ENCODE data around the gene AADACL4. TPM values are rescaled to one million over a fixed set of nuclear protein-coding genes. Genes with fewer than 3 reads are reported as not detected.

AADACL4 gene
- total RNA-seq, 1 experiment from 2014 or later, result not detected

DNA sequence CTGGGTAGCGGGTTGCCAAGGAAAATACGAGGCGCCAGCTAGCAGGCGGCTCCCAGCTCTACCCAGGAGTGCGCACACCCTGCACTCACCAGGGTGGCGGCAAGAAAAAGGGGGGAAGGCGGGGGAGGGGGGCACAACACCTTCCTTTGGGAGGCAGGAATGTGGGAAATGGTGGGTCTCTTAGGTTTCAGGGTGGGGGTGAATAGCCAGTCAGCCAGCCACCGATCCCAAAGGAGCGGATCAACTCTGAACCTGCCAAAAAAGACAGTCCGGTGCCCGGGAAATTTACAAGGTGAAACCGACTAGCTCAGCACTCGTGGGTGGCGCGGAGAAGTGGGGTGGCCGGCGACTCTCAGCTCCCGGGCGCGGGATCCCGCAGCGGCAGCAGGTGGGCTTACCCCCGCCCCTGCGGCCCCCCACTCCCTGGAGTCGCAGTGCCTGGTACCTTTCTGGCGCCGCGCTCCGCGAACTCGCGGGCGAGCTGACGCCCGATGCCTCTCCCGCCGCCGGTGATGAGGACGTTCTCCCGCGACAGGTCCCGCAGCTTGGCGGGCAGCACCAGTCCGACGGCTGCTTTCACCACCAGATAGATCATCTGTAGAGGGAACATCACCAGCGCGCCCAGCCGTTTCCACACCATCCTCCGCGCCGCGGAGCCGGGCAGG lies 27.0 kb upstream of the AADACL4 start:
- peak; percentile 29 for ATAC-seq
- Histone ChIP-seq H3K4me1 (ENCODE audit: control insufficient read depth, insufficient read depth, low read length) (peaks cover 62% of the 10 kb centered on the region), H3K9me3 (ENCODE audit: control insufficient read depth, insufficient read depth, low read depth, low read length) (no peaks in the 10 kb centered on the region), H3K27me3 (ENCODE audit: control insufficient read depth, insufficient read depth, low read length) (no peaks in the 10 kb centered on the region), H3K27ac (ENCODE audit: low read length) (peak overlapping the region; percentile 95), H3K36me3 (ENCODE audit: control insufficient read depth, insufficient read depth, low read length) (peaks cover 5% of the 10 kb centered on the region; the same call in 1 of the 2 replicates), H3K4me3 (ENCODE audit: low read depth in 2 of 2, low read length in 2 of 2) (peak overlapping the region; percentile 92 to 95)
- no TSS peak for BruUV-seq (replicated peaks)
- intact Hi-C loops (cut with micrococcal nuclease; ENCODE audit: unreplicated experiment) (no loop called here), in situ Hi-C loops (cut with HindIII; ENCODE audit: low pct_unique_long_range_greater_than_20kb, low sequenced_read_pairs) (no loop called here)
- DNase-seq (ENCODE audit: low read depth, low spot score), result no peak
- TF ChIP-seq, protein P1, sequence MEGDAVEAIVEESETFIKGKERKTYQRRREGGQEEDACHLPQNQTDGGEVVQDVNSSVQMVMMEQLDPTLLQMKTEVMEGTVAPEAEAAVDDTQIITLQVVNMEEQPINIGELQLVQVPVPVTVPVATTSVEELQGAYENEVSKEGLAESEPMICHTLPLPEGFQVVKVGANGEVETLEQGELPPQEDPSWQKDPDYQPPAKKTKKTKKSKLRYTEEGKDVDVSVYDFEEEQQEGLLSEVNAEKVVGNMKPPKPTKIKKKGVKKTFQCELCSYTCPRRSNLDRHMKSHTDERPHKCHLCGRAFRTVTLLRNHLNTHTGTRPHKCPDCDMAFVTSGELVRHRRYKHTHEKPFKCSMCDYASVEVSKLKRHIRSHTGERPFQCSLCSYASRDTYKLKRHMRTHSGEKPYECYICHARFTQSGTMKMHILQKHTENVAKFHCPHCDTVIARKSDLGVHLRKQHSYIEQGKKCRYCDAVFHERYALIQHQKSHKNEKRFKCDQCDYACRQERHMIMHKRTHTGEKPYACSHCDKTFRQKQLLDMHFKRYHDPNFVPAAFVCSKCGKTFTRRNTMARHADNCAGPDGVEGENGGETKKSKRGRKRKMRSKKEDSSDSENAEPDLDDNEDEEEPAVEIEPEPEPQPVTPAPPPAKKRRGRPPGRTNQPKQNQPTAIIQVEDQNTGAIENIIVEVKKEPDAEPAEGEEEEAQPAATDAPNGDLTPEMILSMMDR (IDR thresholded peaks at IDR 0.05), result no peak
- TF ChIP-seq TCF7L2 (IDR thresholded peaks at IDR 0.05; ENCODE audit: low read depth, low read length), result no peak
- ChIA-PET POLR2A (interaction anchor here (0.6 kb wide), 1 partner anchor 285 kb away, joined by 15 read pairs; no protein-coding TSS in a partner anchor), CTCF (interaction anchor here (0.5 to 0.8 kb wide), 2 partner anchors 15 to 97 kb away, joined by 4 to 7 read pairs; no protein-coding TSS in a partner anchor)

DNA sequence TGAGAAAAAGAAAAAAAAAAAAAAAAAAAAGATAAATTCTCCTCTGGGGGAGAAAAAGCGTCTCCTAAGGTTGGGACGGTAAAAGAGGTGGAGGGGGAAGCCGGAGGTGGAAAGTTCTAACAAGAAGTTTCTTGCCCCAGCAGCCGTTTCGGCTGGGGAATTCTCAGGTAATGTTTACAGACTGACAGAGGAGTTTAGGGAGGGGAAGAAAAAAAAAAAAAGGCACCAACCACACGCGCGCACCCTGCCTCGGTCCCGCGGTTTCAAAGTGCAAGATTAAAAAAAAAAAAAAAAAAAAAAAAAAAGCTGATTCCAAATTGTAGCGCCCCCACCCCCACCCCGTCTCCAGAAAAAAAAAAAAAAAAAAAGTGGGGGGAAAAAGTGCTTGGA lies 26.4 kb upstream of the AADACL4 start:
- no TSS peak for BruUV-seq (replicated peaks)
- H3K4me3 ChIP-seq (ENCODE audit: low read depth in 2 of 2, low read length in 2 of 2), result peak overlapping the region; percentile 92 to 95
- intact Hi-C loops (cut with micrococcal nuclease; ENCODE audit: unreplicated experiment) (no loop called here), in situ Hi-C loops (cut with HindIII; ENCODE audit: low pct_unique_long_range_greater_than_20kb, low sequenced_read_pairs) (no loop called here)
- peak overlapping the region; percentile 95 for H3K27ac ChIP-seq (ENCODE audit: low read length)
- ChIA-PET CTCF (interaction anchor here (0.5 kb wide), 1 partner anchor 345 kb away, joined by 4 read pairs; no protein-coding TSS in a partner anchor), POLR2A (interaction anchor here (0.6 kb wide), 2 partner anchors 69 to 286 kb away, joined by 7 to 15 read pairs; no protein-coding TSS in a partner anchor)
- DNase-seq (ENCODE audit: low read depth, low spot score), result no peak
- no peaks in the 10 kb centered on the region for H3K9me3 ChIP-seq (ENCODE audit: control insufficient read depth, insufficient read depth, low read depth, low read length)
- no peak for TF ChIP-seq POLR2AphosphoS5 (IDR thresholded peaks at IDR 0.05; ENCODE audit: low read depth, low read length)
- TF ChIP-seq SIN3A (IDR thresholded peaks at IDR 0.05; ENCODE audit: borderline replicate concordance, insufficient read depth, low read depth, low read length), result no peak; the same call in 1 of the 2 replicates
- TF ChIP-seq, protein P2, sequence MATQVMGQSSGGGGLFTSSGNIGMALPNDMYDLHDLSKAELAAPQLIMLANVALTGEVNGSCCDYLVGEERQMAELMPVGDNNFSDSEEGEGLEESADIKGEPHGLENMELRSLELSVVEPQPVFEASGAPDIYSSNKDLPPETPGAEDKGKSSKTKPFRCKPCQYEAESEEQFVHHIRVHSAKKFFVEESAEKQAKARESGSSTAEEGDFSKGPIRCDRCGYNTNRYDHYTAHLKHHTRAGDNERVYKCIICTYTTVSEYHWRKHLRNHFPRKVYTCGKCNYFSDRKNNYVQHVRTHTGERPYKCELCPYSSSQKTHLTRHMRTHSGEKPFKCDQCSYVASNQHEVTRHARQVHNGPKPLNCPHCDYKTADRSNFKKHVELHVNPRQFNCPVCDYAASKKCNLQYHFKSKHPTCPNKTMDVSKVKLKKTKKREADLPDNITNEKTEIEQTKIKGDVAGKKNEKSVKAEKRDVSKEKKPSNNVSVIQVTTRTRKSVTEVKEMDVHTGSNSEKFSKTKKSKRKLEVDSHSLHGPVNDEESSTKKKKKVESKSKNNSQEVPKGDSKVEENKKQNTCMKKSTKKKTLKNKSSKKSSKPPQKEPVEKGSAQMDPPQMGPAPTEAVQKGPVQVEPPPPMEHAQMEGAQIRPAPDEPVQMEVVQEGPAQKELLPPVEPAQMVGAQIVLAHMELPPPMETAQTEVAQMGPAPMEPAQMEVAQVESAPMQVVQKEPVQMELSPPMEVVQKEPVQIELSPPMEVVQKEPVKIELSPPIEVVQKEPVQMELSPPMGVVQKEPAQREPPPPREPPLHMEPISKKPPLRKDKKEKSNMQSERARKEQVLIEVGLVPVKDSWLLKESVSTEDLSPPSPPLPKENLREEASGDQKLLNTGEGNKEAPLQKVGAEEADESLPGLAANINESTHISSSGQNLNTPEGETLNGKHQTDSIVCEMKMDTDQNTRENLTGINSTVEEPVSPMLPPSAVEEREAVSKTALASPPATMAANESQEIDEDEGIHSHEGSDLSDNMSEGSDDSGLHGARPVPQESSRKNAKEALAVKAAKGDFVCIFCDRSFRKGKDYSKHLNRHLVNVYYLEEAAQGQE (IDR thresholded peaks at IDR 0.05; ENCODE audit: insufficient read depth in 1 of 2, low read depth in 2 of 2, low read length in 1 of 2), result no peak
- TF ChIP-seq TCF7L2 (IDR thresholded peaks at IDR 0.05; ENCODE audit: low read depth, low read length), result no peak
- TF ChIP-seq, protein P1 (IDR thresholded peaks at IDR 0.05), result no peak
- peaks cover 2% of the 10 kb centered on the region; the same call in 1 of the 2 replicates for H3K36me3 ChIP-seq (ENCODE audit: control insufficient read depth, insufficient read depth, low read length)
- no peak for ATAC-seq
- no peaks in the 10 kb centered on the region for H3K27me3 ChIP-seq (ENCODE audit: control insufficient read depth, insufficient read depth, low read length)
- peaks cover 62% of the 10 kb centered on the region for H3K4me1 ChIP-seq (ENCODE audit: control insufficient read depth, insufficient read depth, low read length)

All from Panc1 (cell line).